ENCODE measurements around the gene TTC24.

DNA sequence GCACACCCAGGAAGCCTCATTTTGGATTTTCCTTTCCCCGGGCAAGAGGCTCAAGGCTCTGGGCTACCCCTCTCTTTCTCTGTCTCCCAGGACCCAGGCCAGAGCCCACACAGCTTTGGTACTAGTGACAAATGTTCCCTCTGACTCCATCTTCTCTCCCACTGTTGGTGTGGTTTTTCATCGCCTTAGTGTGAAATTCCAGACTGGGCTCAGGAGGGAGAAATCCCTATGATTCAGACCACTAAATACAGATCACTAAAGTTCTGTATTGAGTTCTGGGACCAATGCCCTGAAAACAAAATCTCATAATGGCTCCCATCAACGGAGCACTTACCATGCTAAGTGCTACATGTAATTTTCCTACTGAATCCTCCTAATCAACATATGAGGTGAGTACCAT is 33.3 kb upstream of the TTC24 start:
- TF ChIP-seq POLR2AphosphoS5 (IDR thresholded peaks at IDR 0.05; ENCODE audit: insufficient read depth in 1 of 2, low read depth in 1 of 2), result no peak
- TF ChIP-seq, protein P1, sequence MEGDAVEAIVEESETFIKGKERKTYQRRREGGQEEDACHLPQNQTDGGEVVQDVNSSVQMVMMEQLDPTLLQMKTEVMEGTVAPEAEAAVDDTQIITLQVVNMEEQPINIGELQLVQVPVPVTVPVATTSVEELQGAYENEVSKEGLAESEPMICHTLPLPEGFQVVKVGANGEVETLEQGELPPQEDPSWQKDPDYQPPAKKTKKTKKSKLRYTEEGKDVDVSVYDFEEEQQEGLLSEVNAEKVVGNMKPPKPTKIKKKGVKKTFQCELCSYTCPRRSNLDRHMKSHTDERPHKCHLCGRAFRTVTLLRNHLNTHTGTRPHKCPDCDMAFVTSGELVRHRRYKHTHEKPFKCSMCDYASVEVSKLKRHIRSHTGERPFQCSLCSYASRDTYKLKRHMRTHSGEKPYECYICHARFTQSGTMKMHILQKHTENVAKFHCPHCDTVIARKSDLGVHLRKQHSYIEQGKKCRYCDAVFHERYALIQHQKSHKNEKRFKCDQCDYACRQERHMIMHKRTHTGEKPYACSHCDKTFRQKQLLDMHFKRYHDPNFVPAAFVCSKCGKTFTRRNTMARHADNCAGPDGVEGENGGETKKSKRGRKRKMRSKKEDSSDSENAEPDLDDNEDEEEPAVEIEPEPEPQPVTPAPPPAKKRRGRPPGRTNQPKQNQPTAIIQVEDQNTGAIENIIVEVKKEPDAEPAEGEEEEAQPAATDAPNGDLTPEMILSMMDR (IDR thresholded peaks at IDR 0.05), result no peak
